ENCODE results near the gene DNAH17. TPM values are rescaled to one million over a fixed set of nuclear protein-coding genes. Genes with fewer than 3 reads are reported as not detected.

The DNAH17 gene
- total RNA-seq, 1 donor from 2014 or later: 1.3 TPM

GRCh38 chr17:78599419-78599818 is 22.2 kb upstream of the DNAH17 start:
- peaks cover 25% of the 10 kb centered on the region for H3K4me1 Mint-ChIP-seq (ENCODE audit: low read depth, unreplicated experiment)
- no peak for TF ChIP-seq CTCF (IDR thresholded peaks at IDR 0.05; ENCODE audit: partially characterized antibody, unreplicated experiment)
- peak overlapping the region; percentile 99 for H3K27ac Mint-ChIP-seq (ENCODE audit: unreplicated experiment)
- H3K36me3 Mint-ChIP-seq (ENCODE audit: unreplicated experiment): no peaks in the 10 kb centered on the region
- peaks cover 8% of the 10 kb centered on the region for H3K9me3 Mint-ChIP-seq (ENCODE audit: unreplicated experiment)
- H3K27me3 Mint-ChIP-seq (ENCODE audit: unreplicated experiment): peaks cover 3% of the 10 kb centered on the region
- DNase-seq: peak; percentile 54
- peak overlapping the region; percentile 70 for H3K4me3 Mint-ChIP-seq (ENCODE audit: unreplicated experiment)

- no peak for DNase-seq
- H3K4me1 Mint-ChIP-seq (ENCODE audit: low read depth, unreplicated experiment): peaks cover 25% of the 10 kb centered on the region
- peaks cover 3% of the 10 kb centered on the region for H3K27me3 Mint-ChIP-seq (ENCODE audit: unreplicated experiment)
- no peak for TF ChIP-seq CTCF (IDR thresholded peaks at IDR 0.05; ENCODE audit: partially characterized antibody, unreplicated experiment)
- peak overlapping the region; percentile 72 for H3K27ac Mint-ChIP-seq (ENCODE audit: unreplicated experiment)
- peaks cover 8% of the 10 kb centered on the region for H3K9me3 Mint-ChIP-seq (ENCODE audit: unreplicated experiment)
- peak overlapping the region; percentile 55 for H3K4me3 Mint-ChIP-seq (ENCODE audit: unreplicated experiment)
- H3K36me3 Mint-ChIP-seq (ENCODE audit: unreplicated experiment): no peaks in the 10 kb centered on the region
Observed at GRCh38 chr17:78598013-78598471, 20.8 kb upstream of the DNAH17 start.

- H3K9me3 Mint-ChIP-seq (ENCODE audit: unreplicated experiment): peaks cover 8% of the 10 kb centered on the region
- H3K27ac Mint-ChIP-seq (ENCODE audit: unreplicated experiment): peak overlapping the region; percentile 72
- TF ChIP-seq CTCF (IDR thresholded peaks at IDR 0.05; ENCODE audit: partially characterized antibody, unreplicated experiment): no peak
- peaks cover 3% of the 10 kb centered on the region for H3K27me3 Mint-ChIP-seq (ENCODE audit: unreplicated experiment)
- H3K4me1 Mint-ChIP-seq (ENCODE audit: low read depth, unreplicated experiment): peaks cover 25% of the 10 kb centered on the region
- H3K36me3 Mint-ChIP-seq (ENCODE audit: unreplicated experiment): no peaks in the 10 kb centered on the region
- DNase-seq: no peak
- H3K4me3 Mint-ChIP-seq (ENCODE audit: unreplicated experiment): peak overlapping the region; percentile 55
Observed at GRCh38 chr17:78596871-78597764, 19.9 kb upstream of the DNAH17 start.

GRCh38 chr17:78595135-78595810 is 18.1 kb upstream of the DNAH17 start:
- no peak overlapping the region for H3K4me3 Mint-ChIP-seq (ENCODE audit: unreplicated experiment)
- no peak overlapping the region for H3K27ac Mint-ChIP-seq (ENCODE audit: unreplicated experiment)
- peaks cover 3% of the 10 kb centered on the region for H3K27me3 Mint-ChIP-seq (ENCODE audit: unreplicated experiment)
- H3K9me3 Mint-ChIP-seq (ENCODE audit: unreplicated experiment): peaks cover 8% of the 10 kb centered on the region
- peaks cover 20% of the 10 kb centered on the region for H3K4me1 Mint-ChIP-seq (ENCODE audit: low read depth, unreplicated experiment)
- no peaks in the 10 kb centered on the region for H3K36me3 Mint-ChIP-seq (ENCODE audit: unreplicated experiment)
- TF ChIP-seq CTCF (IDR thresholded peaks at IDR 0.05; ENCODE audit: partially characterized antibody, unreplicated experiment): no peak
- no peak for DNase-seq

GRCh38 chr17:78592991-78593329 is 15.8 kb upstream of the DNAH17 start:
- peaks cover 14% of the 10 kb centered on the region for H3K4me1 Mint-ChIP-seq (ENCODE audit: low read depth, unreplicated experiment)
- no peak overlapping the region for H3K4me3 Mint-ChIP-seq (ENCODE audit: unreplicated experiment)
- H3K27ac Mint-ChIP-seq (ENCODE audit: unreplicated experiment): no peak overlapping the region
- TF ChIP-seq CTCF (IDR thresholded peaks at IDR 0.05; ENCODE audit: partially characterized antibody, unreplicated experiment): no peak
- H3K27me3 Mint-ChIP-seq (ENCODE audit: unreplicated experiment): no peaks in the 10 kb centered on the region
- DNase-seq: no peak
- H3K36me3 Mint-ChIP-seq (ENCODE audit: unreplicated experiment): no peaks in the 10 kb centered on the region
- H3K9me3 Mint-ChIP-seq (ENCODE audit: unreplicated experiment): peaks cover 4% of the 10 kb centered on the region
